ENCODE measurements around the gene TBCD. TPM values are rescaled to one million over a fixed set of nuclear protein-coding genes. Genes with fewer than 3 reads are reported as not detected.

Gene TBCD
- total RNA-seq, 1 experiment from 2014 or later = 94.6 TPM

DNA sequence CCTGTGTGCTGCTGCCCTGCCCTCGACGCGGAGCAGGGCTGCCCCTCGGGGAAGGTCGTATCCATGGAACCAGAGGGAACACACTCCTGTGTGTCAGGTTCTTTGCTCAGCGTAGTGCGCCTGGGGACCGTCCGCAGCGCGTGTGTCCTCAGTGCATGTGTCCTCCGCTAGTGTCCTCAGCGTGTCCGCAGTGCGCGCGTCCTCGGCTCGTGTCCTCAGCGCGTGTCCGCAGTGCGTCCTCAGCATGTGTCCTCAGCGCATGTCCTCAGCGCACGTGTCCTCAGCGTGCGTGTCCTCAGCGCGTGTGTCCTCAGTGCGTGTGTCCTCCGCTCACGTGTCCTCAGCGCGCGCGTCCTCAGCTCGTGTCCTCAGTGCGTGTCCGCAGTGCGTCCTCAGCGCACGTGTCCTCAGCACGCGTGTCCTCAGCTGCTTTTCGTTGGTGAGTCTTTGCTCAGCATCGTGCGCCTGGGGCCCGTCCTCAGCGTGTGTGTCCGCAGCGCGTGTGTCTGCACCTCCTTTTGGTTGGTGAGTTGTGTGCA is 147.2 kb downstream of the TBCD start:
- Histone ChIP-seq H3K4me3 (ENCODE audit: low read depth, low read length) (no peak overlapping the region), H3K27me3 (replicated peaks; ENCODE audit: control insufficient read depth, insufficient read depth, low read length) (no peaks in the 10 kb centered on the region), H3K9me3 (no peaks in the 10 kb centered on the region), H3K4me1 (no peaks in the 10 kb centered on the region), H3K36me3 (ENCODE audit: control insufficient read depth, insufficient read depth, low read length) (peaks cover 1% of the 10 kb centered on the region)
- Mint-ChIP-seq H3K27me3 (ENCODE audit: insufficient read depth, unreplicated experiment) (no peaks in the 10 kb centered on the region), H3K36me3 (ENCODE audit: insufficient read depth, unreplicated experiment) (peaks cover 31% of the 10 kb centered on the region), H3K9me3 (ENCODE audit: unreplicated experiment) (no peaks in the 10 kb centered on the region), H3K4me1 (ENCODE audit: low read depth, unreplicated experiment) (peaks cover 2% of the 10 kb centered on the region), H3K27ac (ENCODE audit: unreplicated experiment) (no peak overlapping the region), H3K4me3 (ENCODE audit: unreplicated experiment) (no peak overlapping the region)
- intact Hi-C loops (cut with micrococcal nuclease; ENCODE audit: unreplicated experiment) = no loop called here
- CTCF ChIA-PET = no interaction called here
- BruUV-seq (replicated peaks) = no TSS peak
- TF ChIP-seq, protein P1, sequence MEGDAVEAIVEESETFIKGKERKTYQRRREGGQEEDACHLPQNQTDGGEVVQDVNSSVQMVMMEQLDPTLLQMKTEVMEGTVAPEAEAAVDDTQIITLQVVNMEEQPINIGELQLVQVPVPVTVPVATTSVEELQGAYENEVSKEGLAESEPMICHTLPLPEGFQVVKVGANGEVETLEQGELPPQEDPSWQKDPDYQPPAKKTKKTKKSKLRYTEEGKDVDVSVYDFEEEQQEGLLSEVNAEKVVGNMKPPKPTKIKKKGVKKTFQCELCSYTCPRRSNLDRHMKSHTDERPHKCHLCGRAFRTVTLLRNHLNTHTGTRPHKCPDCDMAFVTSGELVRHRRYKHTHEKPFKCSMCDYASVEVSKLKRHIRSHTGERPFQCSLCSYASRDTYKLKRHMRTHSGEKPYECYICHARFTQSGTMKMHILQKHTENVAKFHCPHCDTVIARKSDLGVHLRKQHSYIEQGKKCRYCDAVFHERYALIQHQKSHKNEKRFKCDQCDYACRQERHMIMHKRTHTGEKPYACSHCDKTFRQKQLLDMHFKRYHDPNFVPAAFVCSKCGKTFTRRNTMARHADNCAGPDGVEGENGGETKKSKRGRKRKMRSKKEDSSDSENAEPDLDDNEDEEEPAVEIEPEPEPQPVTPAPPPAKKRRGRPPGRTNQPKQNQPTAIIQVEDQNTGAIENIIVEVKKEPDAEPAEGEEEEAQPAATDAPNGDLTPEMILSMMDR (IDR thresholded peaks at IDR 0.05; ENCODE audit: insufficient read depth in 1 of 2, low read depth in 1 of 2, low read length in 1 of 2, severe bottlenecking in 1 of 2, unreplicated experiment in 1 of 2) = no peak
- no peak for DNase-seq
- POLR2A ChIA-PET = no interaction called here

GRCh38 chr17:82899941-82900340 is 148.1 kb downstream of the TBCD start:
- TF ChIP-seq, protein P1 (IDR thresholded peaks at IDR 0.05; ENCODE audit: insufficient read depth in 1 of 2, low read depth in 1 of 2, low read length in 1 of 2, severe bottlenecking in 1 of 2, unreplicated experiment in 1 of 2) = no peak
- no TSS peak for BruUV-seq (replicated peaks)
- Mint-ChIP-seq H3K4me1 (ENCODE audit: low read depth, unreplicated experiment) (peaks cover 5% of the 10 kb centered on the region), H3K9me3 (ENCODE audit: unreplicated experiment) (no peaks in the 10 kb centered on the region), H3K36me3 (ENCODE audit: insufficient read depth, unreplicated experiment) (peaks cover 27% of the 10 kb centered on the region), H3K27ac (ENCODE audit: unreplicated experiment) (peak overlapping the region; percentile 32), H3K4me3 (ENCODE audit: unreplicated experiment) (no peak overlapping the region), H3K27me3 (ENCODE audit: insufficient read depth, unreplicated experiment) (no peaks in the 10 kb centered on the region)
- H3K4me3 ChIP-seq (ENCODE audit: low read depth, low read length) = no peak overlapping the region
- CTCF ChIA-PET = no interaction called here
- no peaks in the 10 kb centered on the region for H3K9me3 ChIP-seq
- H3K4me1 ChIP-seq = no peaks in the 10 kb centered on the region
- intact Hi-C loops (cut with micrococcal nuclease; ENCODE audit: unreplicated experiment) = no loop called here
- no peaks in the 10 kb centered on the region for H3K27me3 ChIP-seq (replicated peaks; ENCODE audit: control insufficient read depth, insufficient read depth, low read length)
- no peak for DNase-seq
- peaks cover 1% of the 10 kb centered on the region for H3K36me3 ChIP-seq (ENCODE audit: control insufficient read depth, insufficient read depth, low read length)
- POLR2A ChIA-PET = no interaction called here

DNA sequence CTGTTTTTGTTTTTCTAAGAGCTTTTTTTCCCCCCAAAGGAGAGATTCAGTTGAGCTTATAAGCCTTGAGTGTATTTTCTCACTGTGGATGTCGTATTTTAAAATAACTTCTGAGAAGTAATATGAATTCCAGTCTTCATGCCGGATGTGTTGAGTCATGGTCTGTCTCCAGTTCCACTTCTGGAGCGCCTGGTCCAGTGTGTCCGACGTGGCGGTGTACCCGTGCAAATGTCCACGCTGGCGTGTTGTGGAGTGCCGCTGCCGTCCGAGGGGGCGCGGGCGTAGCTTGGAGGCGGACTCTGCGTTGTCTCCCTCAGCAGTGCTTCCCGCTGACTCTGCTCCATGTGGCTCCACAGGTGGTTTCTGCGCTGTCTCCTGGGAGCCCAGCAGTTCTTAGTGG is 148.9 kb downstream of the TBCD start:
- Histone ChIP-seq H3K27me3 (replicated peaks; ENCODE audit: control insufficient read depth, insufficient read depth, low read length) (no peaks in the 10 kb centered on the region), H3K4me1 (no peaks in the 10 kb centered on the region), H3K4me3 (ENCODE audit: low read depth, low read length) (no peak overlapping the region), H3K36me3 (ENCODE audit: control insufficient read depth, insufficient read depth, low read length) (peaks cover 1% of the 10 kb centered on the region; the same call in 1 of the 2 replicates), H3K9me3 (no peaks in the 10 kb centered on the region)
- Mint-ChIP-seq H3K27me3 (ENCODE audit: insufficient read depth, unreplicated experiment) (no peaks in the 10 kb centered on the region), H3K4me1 (ENCODE audit: low read depth, unreplicated experiment) (peaks cover 5% of the 10 kb centered on the region), H3K36me3 (ENCODE audit: insufficient read depth, unreplicated experiment) (peaks cover 22% of the 10 kb centered on the region), H3K9me3 (ENCODE audit: unreplicated experiment) (no peaks in the 10 kb centered on the region), H3K27ac (ENCODE audit: unreplicated experiment) (peak overlapping the region; percentile 32), H3K4me3 (ENCODE audit: unreplicated experiment) (no peak overlapping the region)
- intact Hi-C loops (cut with micrococcal nuclease; ENCODE audit: unreplicated experiment) = no loop called here
- TF ChIP-seq, protein P1 (IDR thresholded peaks at IDR 0.05; ENCODE audit: insufficient read depth in 1 of 2, low read depth in 1 of 2, low read length in 1 of 2, severe bottlenecking in 1 of 2, unreplicated experiment in 1 of 2) = no peak
- BruUV-seq (replicated peaks) = no TSS peak
- no peak for DNase-seq
- POLR2A ChIA-PET = no interaction called here
- CTCF ChIA-PET = interaction anchor here (0.6 kb wide), 1 partner anchor 466 kb away, joined by 3 read pairs; no protein-coding TSS in a partner anchor

Data from Caco-2 (cell line).